Daoy (cell line): ENCODE data around the gene PLCL1. TPM values are rescaled to one million over a fixed set of nuclear protein-coding genes. Genes with fewer than 3 reads are reported as not detected.
"Not testable (repeated sequence)": the region's sequence is repeated elsewhere in the genome, so short reads cannot be mapped to it uniquely, and the experiment has no call there.

Experiments
- DNase-seq: peaks from one replicate; pipeline ENCODE4 v3.0.0-alpha.2; 2015; ENCODE audit warnings: low read depth
- total RNA-seq: library from RNA; depleted of rRNA; stranded (reverse); fragments of >200 nt; shearing (Covaris generic); gene quantifications from 2 replicates; pipeline ENCODE4 v1.2.3, GENCODE V29; 2014; rRNA removed

The PLCL1 gene
- total RNA-seq, 1 experiment from 2014 or later = 0.11 TPM

DNA sequence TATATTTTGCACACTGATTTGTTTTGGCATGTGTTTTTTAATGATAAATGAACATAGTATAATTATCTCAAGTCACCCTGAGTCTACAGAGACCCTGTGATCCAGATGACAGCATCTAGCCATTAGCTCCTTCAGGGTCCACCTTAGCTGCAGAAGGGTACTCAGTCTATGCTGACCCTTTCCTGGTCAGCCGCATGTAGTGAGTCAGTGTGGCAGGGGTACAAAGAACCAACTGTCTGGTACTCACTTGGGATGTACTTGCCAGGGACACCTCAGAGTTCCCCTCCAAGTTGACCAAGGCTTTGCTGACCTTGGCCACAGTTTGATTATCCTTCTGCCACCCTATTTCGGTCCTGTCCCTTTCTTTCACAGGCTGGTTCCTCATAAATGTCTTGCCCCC, 369.5 kb downstream of the PLCL1 start:
- DNase-seq = no peak

- DNase-seq = no peak
Measured at GRCh38 chr2:198175271-198175670, 370.9 kb downstream of the PLCL1 start.

DNA sequence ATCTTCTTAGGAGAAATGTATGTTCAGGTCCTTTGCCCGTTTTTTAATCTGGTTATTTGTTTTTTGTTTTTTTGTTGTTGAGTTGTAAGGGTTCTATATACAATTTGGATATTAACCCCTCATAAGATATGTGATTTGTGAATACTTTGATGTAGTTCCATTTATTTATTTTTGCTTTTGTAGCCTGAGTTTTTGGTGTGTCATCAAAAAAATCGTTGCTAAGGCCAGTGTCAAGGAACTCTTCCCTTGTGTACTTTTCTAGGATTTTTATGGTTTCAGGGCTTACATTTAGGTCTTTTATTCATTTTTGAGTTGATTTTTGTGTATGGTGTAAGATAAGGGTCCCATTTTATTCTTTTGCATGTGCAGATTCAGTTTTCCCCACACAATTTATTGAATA, 372.6 kb downstream of the PLCL1 start:
- DNase-seq = no peak

DNA sequence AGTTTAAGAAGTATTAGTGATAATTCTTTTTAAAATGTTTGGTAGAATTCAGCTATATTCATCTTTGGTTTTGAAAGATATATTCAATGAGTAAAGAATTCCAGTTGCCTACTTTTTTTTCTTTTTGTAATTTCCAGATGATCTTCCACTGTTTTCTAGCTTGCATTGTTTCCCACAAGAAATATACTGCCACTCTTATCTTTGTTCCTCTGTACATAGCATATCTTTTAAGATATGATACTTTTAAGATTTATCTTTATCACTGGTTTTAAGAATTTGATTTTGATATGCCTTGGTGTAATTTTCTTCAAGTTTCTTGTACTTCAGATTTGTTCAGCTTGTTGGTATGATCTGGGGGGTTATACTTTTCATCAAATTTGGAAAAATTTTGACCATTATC, 374.4 kb downstream of the PLCL1 start:
- no peak for DNase-seq

DNA sequence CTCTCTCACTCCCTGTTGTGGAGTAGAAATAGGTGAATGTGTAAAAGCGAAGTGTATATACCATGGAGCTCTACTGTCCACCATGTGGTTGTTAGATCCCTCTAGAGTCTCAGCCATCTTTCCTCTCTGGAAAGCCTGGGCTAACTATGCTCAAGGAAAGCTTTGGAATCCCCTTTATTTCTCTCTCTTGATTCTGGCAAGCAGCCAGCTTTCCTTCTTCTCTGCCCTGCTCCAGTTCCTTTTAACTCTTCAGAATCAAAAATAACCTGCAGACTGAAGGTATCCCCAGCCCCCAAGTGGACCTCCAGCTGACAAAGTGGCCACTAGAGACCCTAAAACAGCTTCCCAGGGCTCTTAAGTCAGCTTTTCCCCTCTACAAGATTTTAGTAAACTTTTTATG, 381.9 kb downstream of the PLCL1 start:
- DNase-seq = no peak

DNA sequence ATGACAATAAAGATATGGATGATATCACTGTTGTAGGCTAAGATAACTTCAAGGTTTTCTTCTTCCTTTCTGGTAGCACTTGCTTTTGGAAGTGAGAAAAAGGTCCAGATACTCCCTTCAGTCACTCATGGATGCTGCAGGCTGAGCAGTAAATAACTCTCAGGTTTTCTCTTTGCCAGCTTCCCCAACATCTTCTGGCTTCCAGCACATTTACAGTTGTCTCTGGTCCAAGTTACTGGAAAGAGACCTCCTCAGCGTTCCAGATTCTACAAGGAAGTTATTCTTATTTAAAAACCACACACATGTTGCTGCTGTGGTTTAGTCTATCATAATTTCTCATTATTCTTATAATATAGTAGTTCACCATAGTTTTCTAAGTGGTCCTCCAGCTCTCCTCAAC, 383.4 kb downstream of the PLCL1 start:
- no peak for DNase-seq

DNA sequence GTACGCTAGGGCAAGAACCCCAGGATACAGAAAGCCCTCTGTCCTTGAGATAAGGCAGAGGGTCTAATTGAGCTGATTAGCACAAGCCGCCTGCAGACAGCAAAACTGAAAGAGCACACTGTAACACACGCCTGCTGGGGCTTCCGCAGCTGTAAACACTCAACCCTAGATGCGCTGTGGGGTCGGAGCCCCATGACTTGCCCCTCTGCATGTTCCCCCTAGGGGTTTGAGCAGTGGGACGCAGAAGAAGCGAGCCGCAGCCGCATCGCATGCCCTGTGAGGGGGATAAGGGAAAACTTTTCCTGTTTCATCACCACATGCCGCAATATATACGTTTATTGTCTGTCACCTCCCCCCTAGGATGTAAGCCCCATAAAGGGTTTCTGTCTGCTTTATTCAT, 384.6 kb downstream of the PLCL1 start:
- no peak for DNase-seq

- DNase-seq = no peak
Measured at GRCh38 chr2:198191651-198192050, 387.3 kb downstream of the PLCL1 start.

GRCh38 chr2:198196556-198196955, 392.2 kb downstream of the PLCL1 start:
- not testable (repeated sequence) for DNase-seq

Other genes with a start within 250 kb of the PLCL1 start
- 0.24 TPM in 1 of 2 replicates, not detected in the other for gene RFTN2, start 129.0 kb upstream of the PLCL1 start, total RNA-seq
- gene MARS2, start 99.2 kb upstream of the PLCL1 start, total RNA-seq = 7.7 and 8.5 TPM in 2 replicates
- gene BOLL, start 19.3 kb upstream of the PLCL1 start, total RNA-seq = not detected in 2 replicates